Endothelial cell (in vitro differentiated cells): Measurements from ENCODE around the gene IFT27. TPM values are rescaled to one million over a fixed set of nuclear protein-coding genes. Genes with fewer than 3 reads are reported as not detected.

Experiments
- DNase-seq: peaks from one replicate; pipeline ENCODE4 v3.0.0; 2021; ENCODE audit warnings: low spot score
- H3K27ac Mint-ChIP-seq: one replicate; pipeline ENCODE4 v1.8.0; 2021; ENCODE audit warnings: mixed read lengths, inconsistent platforms; ENCODE audit not compliant: unreplicated experiment
- H3K27me3 Mint-ChIP-seq: one replicate; pipeline ENCODE4 v1.8.0; 2021; ENCODE audit warnings: mild to moderate bottlenecking, moderate library complexity, mixed read lengths, inconsistent platforms; ENCODE audit not compliant: unreplicated experiment
- H3K36me3 Mint-ChIP-seq: one replicate; pipeline ENCODE4 v1.8.0; 2021; ENCODE audit warnings: mild to moderate bottlenecking, low read depth, mixed read lengths, inconsistent platforms; ENCODE audit not compliant: unreplicated experiment
- H3K4me1 Mint-ChIP-seq: one replicate; pipeline ENCODE4 v1.8.0; 2021; ENCODE audit warnings: mild to moderate bottlenecking, mixed read lengths, inconsistent platforms; ENCODE audit not compliant: unreplicated experiment
- H3K4me3 Mint-ChIP-seq: one replicate; pipeline ENCODE4 v1.8.0; 2021; ENCODE audit warnings: mild to moderate bottlenecking, mixed read lengths, inconsistent platforms; ENCODE audit not compliant: unreplicated experiment
- H3K9me3 Mint-ChIP-seq: one replicate; pipeline ENCODE4 v1.8.0; 2021; ENCODE audit warnings: mixed read lengths, inconsistent platforms; ENCODE audit not compliant: unreplicated experiment
- CTCF ChIP-seq: fragments of 200-600 bp; sonication (generic); IDR thresholded peaks from one replicate; pipeline ENCODE4 v1.5.0; 2021; ENCODE audit warnings: antibody characterized with exemption; ENCODE audit not compliant: unreplicated experiment
- total RNA-seq: library from RNA; stranded (reverse); fragmentation: NEBNext Ultra II Directional; extraction: Animal tissue kit (Norgen Biotek cat#: 25700); gene quantifications from one replicate; pipeline ENCODE4 v1.2.1, GENCODE V29; 2021; ENCODE audit not compliant: unreplicated experiment

IFT27 gene
- total RNA-seq, 1 donor from 2014 or later, result 51.1 TPM

- TF ChIP-seq CTCF, result no peak
- DNase-seq, result no peak
- peaks cover 39% of the 10 kb centered on the region for H3K36me3 Mint-ChIP-seq
- no peaks in the 10 kb centered on the region for H3K4me1 Mint-ChIP-seq
- no peak overlapping the region for H3K27ac Mint-ChIP-seq
- peaks cover 2% of the 10 kb centered on the region for H3K27me3 Mint-ChIP-seq
- peak overlapping the region; percentile 44 for H3K4me3 Mint-ChIP-seq
- no peaks in the 10 kb centered on the region for H3K9me3 Mint-ChIP-seq
Measured at GRCh38 chr22:36763576-36763975, 12.3 kb downstream of the IFT27 start.

GRCh38 chr22:36762687-36763260 lies 13.1 kb downstream of the IFT27 start:
- Mint-ChIP-seq H3K9me3 (no peaks in the 10 kb centered on the region), H3K4me3 (no peak overlapping the region), H3K36me3 (peaks cover 42% of the 10 kb centered on the region), H3K27ac (no peak overlapping the region), H3K4me1 (no peaks in the 10 kb centered on the region), H3K27me3 (peaks cover 2% of the 10 kb centered on the region)
- no peak for TF ChIP-seq CTCF
- DNase-seq, result no peak

GRCh38 chr22:36761553-36762240 lies 14.2 kb downstream of the IFT27 start:
- Mint-ChIP-seq H3K36me3 (peaks cover 40% of the 10 kb centered on the region), H3K4me1 (no peaks in the 10 kb centered on the region), H3K9me3 (no peaks in the 10 kb centered on the region), H3K27ac (no peak overlapping the region), H3K27me3 (no peaks in the 10 kb centered on the region), H3K4me3 (no peak overlapping the region)
- TF ChIP-seq CTCF, result no peak
- DNase-seq, result no peak

GRCh38 chr22:36760786-36761185 lies 15.1 kb downstream of the IFT27 start:
- no peak for DNase-seq
- H3K27ac Mint-ChIP-seq, result no peak overlapping the region
- no peaks in the 10 kb centered on the region for H3K4me1 Mint-ChIP-seq
- no peak overlapping the region for H3K4me3 Mint-ChIP-seq
- no peaks in the 10 kb centered on the region for H3K27me3 Mint-ChIP-seq
- H3K36me3 Mint-ChIP-seq, result peaks cover 38% of the 10 kb centered on the region
- no peak for TF ChIP-seq CTCF
- H3K9me3 Mint-ChIP-seq, result no peaks in the 10 kb centered on the region

- no peak for TF ChIP-seq CTCF
- Mint-ChIP-seq H3K9me3 (no peaks in the 10 kb centered on the region), H3K4me3 (no peak overlapping the region), H3K27ac (no peak overlapping the region), H3K4me1 (no peaks in the 10 kb centered on the region), H3K27me3 (peaks cover 2% of the 10 kb centered on the region), H3K36me3 (peaks cover 29% of the 10 kb centered on the region)
- no peak for DNase-seq
Measured at GRCh38 chr22:36759481-36760159, 16.3 kb downstream of the IFT27 start.
